PC-9 (cell line): ENCODE data around the gene SDHAF2.

Experiments
- CTCF ChIP-seq: fragments of 200-600 bp; sonication (generic); conservative IDR thresholded peaks from 2 replicates; pipeline ENCODE4 v1.6.1; 2017; ENCODE audit warnings: mixed run types, antibody characterized with exemption, mild to moderate bottlenecking, moderate library complexity
- EZH2 ChIP-seq: fragments of 200-600 bp; sonication (generic); IDR thresholded peaks from 2 replicates; pipeline ENCODE4 v1.8.0; 2017; ENCODE audit warnings: antibody characterized with exemption, low read depth

DNA sequence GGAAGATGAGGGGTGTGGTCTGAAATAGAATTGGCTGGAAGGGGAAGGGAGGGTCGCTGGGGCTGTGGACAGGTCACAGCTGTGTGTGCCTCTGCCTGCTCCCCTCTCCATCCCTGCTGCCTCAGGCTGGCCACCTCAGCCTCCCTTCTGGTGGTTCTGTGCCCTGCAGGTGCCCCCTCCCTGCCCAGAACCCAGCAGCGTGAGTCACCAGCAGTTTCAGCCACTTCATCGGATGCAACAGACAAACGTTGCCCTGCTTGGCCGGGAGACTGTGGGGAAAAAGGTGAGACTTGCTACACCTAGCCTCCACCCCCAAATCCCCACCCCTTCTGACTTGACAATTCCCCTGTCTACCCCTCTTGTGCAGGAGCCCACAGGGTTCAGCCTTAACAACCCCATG, 56.9 kb downstream of the SDHAF2 start:
- no peak for TF ChIP-seq CTCF
- no peak for TF ChIP-seq EZH2
